GM18907 (cell line): ENCODE data around the gene NIT2.

Experiments used
- ATAC-seq: cut with Tn5 transposase; IDR thresholded peaks from one replicate; pipeline ENCODE4 v1.9.1; 2021; ENCODE audit warnings: mild to moderate bottlenecking, moderate library complexity; ENCODE audit not compliant: unreplicated experiment

Gene NIT2

DNA sequence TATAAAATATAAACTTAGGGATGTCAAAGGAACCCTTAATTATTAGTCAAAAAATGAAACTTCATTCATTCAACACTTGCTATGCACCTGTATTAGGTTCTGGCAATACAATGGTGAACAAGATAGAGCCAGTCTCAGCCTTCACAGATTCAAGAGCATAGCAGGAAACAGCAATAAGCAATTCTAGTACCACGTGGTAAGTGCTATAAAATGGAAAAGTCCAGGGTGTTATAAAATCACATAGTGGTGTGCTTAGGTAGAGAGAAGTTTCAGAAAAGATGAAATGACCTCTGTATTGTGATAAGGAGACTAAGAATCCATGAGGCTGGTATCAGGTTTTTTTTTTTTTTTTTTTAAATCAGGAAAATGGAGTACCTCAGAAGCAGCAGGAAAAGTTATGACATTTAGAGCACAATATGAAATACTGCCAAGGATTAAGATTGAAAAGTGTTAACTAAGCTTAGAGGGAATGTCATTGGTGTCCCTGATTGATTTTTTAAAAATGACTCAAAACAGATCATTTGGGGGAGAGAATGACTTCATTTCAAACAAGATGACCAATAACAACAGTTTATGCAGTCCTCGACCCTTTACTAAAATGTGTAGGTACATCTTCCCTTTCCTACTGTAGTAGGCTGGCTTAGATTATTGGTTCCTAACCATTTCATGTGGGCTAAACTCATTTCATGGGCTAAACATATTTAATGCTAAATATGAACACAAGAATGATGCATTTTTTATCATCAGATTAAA lies 61.3 kb downstream of the NIT2 start:
- no peak for ATAC-seq

- no peak for ATAC-seq
Measured at GRCh38 chr3:100396967-100397366, 62.4 kb downstream of the NIT2 start.

GRCh38 chr3:100399341-100400071 lies 64.9 kb downstream of the NIT2 start:
- ATAC-seq: no peak

GRCh38 chr3:100400419-100400779 lies 65.8 kb downstream of the NIT2 start:
- peak; percentile 25 for ATAC-seq

GRCh38 chr3:100400780-100401673 lies 66.5 kb downstream of the NIT2 start, which contains the start of the genes LNP1 and TOMM70:
TSS of gene LNP1 (plus strand) at chr3:100401539. CDS start at chr3:100429730, 28,191 bp downstream.
TSS of gene TOMM70 (minus strand) at chr3:100401089. CDS start at chr3:100400949, 140 bp downstream.
- ATAC-seq: peak; percentile 92

GRCh38 chr3:100401674-100402041 lies 67.1 kb downstream of the NIT2 start:
- ATAC-seq: peak; percentile 19

GRCh38 chr3:100402256-100402655 lies 67.7 kb downstream of the NIT2 start:
- ATAC-seq: no peak

GRCh38 chr3:100402891-100403290 lies 68.3 kb downstream of the NIT2 start:
- no peak for ATAC-seq

- no peak for ATAC-seq
Measured at GRCh38 chr3:100403362-100404249, 69.0 kb downstream of the NIT2 start.

DNA sequence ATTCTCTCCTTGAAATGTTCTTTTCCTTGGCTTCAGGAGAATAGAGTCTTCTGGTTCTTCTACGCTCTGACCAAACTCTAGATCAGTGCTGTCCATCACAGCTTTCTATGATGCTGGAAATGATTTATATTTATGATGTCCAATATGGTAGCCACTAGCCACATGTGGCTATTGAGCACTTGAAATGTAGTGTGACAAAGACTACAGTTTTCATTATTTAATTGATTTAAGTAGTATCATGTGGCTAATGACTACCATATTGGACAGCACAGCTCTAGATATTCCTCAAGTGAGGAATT lies 69.6 kb downstream of the NIT2 start:
- no peak for ATAC-seq

- ATAC-seq: no peak
Measured at GRCh38 chr3:100407164-100407563, 72.6 kb downstream of the NIT2 start.

- no peak for ATAC-seq
Measured at GRCh38 chr3:100407977-100408532, 73.5 kb downstream of the NIT2 start.
